IMR-90 (cell line): ENCODE data around the gene C1orf167. TPM values are rescaled to one million over a fixed set of nuclear protein-coding genes. Genes with fewer than 3 reads are reported as not detected.
A peak's percentile ranks its signal among the peaks of the same experiment; 100 is the strongest.

Experiments
- ATAC-seq: fragments of 200-7000 bp; cut with Tn5 transposase; 2 replicates; pipeline ENCODE4 v1.9.1; 2020; ENCODE audit warnings: low read depth, mild to moderate bottlenecking, moderate library complexity
- BruUV-seq: library from RNA; stranded (reverse); fragments of 400-500 nt; replicated peaks from 2 replicates; lab custom pipeline; 2021; lab: Mats Ljungman, UMichigan
- CTCF ChIA-PET: fragments of 300-600 bp; formaldehyde crosslinking; extraction: SDS; loops from one replicate; lab custom pipeline; 2021; ENCODE audit warnings: antibody characterized with exemption; lab: Yijun Ruan, JAX
- POLR2A ChIA-PET: fragments of 300-600 bp; sonication (Branson Sonifier 250); formaldehyde crosslinking; loops from one replicate; lab custom pipeline; 2022; ENCODE audit warnings: antibody characterized with exemption; ENCODE audit not compliant: unreplicated experiment; lab: Charles Lee
- DNase-seq: peaks from one replicate; pipeline ENCODE4 v3.0.0; 2013
- H2AFZ ChIP-seq: replicated peaks from 2 replicates; pipeline ENCODE3; 2013; ENCODE audit warnings: low read length, mild to moderate bottlenecking; ENCODE audit not compliant: poor library complexity
- H2AK5ac ChIP-seq: 2 replicates; pipeline ENCODE4 v1.6.1; 2013; ENCODE audit warnings: low read depth, low read length, inconsistent platforms
- H2AK9ac ChIP-seq: replicated peaks from 2 replicates; pipeline ENCODE3; 2013; ENCODE audit warnings: mild to moderate bottlenecking, low read depth, low read length, moderate library complexity; ENCODE audit not compliant: poor library complexity
- H2BK120ac ChIP-seq: 2 replicates; pipeline ENCODE4 v1.6.1; 2013; ENCODE audit warnings: low read depth, low read length, inconsistent platforms
- H2BK15ac ChIP-seq: 3 replicates; pipeline ENCODE4 v1.6.1; 2013; ENCODE audit warnings: low read depth, low read length, inconsistent platforms
- H2BK20ac ChIP-seq: 2 replicates; pipeline ENCODE4 v1.6.1; 2013; ENCODE audit warnings: low read depth, mild to moderate bottlenecking, inconsistent platforms, low read length, moderate library complexity
- H2BK5ac ChIP-seq: 2 replicates; pipeline ENCODE4 v1.6.1; 2013; ENCODE audit warnings: mild to moderate bottlenecking, low read depth, low read length, inconsistent platforms; ENCODE audit not compliant: poor library complexity, severe bottlenecking
- H3K14ac ChIP-seq: replicated peaks from 2 replicates; pipeline ENCODE4 v1.6.1; 2013; ENCODE audit warnings: low read depth, low read length, inconsistent platforms
- H3K18ac ChIP-seq: 2 replicates; pipeline ENCODE4 v1.6.1; 2013; ENCODE audit warnings: low read depth, low read length, control low read depth
- H3K23ac ChIP-seq: 2 replicates; pipeline ENCODE4 v1.6.1; 2013; ENCODE audit warnings: low read depth, low read length, inconsistent platforms
- H3K27ac ChIP-seq: 2 replicates; pipeline ENCODE4 v1.5.1; 2013; ENCODE audit warnings: mild to moderate bottlenecking, control low read depth, low read length; ENCODE audit not compliant: insufficient read depth
- H3K27me3 ChIP-seq: 2 replicates; pipeline ENCODE4 v1.6.1; 2013; ENCODE audit warnings: low read length; ENCODE audit not compliant: control insufficient read depth, insufficient read depth
- H3K36me3 ChIP-seq: 2 replicates; pipeline ENCODE4 v1.6.1; 2013; ENCODE audit warnings: low read length, mixed read lengths; ENCODE audit not compliant: control insufficient read depth, insufficient read depth
- H3K4ac ChIP-seq: 2 replicates; pipeline ENCODE4 v1.6.1; 2013; ENCODE audit warnings: low read depth, low read length, inconsistent platforms
- H3K4me1 ChIP-seq: 2 replicates; pipeline ENCODE4 v1.6.1; 2013; ENCODE audit warnings: low read length, mixed read lengths; ENCODE audit not compliant: control insufficient read depth, insufficient read depth
- H3K4me2 ChIP-seq: 2 replicates; pipeline ENCODE4 v1.6.1; 2013; ENCODE audit warnings: low read depth, mild to moderate bottlenecking, control low read depth, low read length, moderate library complexity
- H3K4me3 ChIP-seq: 2 replicates; pipeline ENCODE4 v1.5.1; 2013; ENCODE audit warnings: low read depth, mild to moderate bottlenecking, control low read depth, low read length, moderate library complexity; ENCODE audit not compliant: insufficient read depth
- H3K56ac ChIP-seq: 2 replicates; pipeline ENCODE4 v1.6.1; 2013; ENCODE audit warnings: low read length, inconsistent platforms; ENCODE audit not compliant: insufficient read depth; ENCODE audit errors: extremely low read depth
- H3K79me1 ChIP-seq, 2 experiments: 2 replicates each; pipeline ENCODE4 v1.6.1; 2013; ENCODE audit warnings: low read length in 2 of 2, inconsistent platforms in 1 of 2, low read depth in 1 of 2
- H3K9ac ChIP-seq: 2 replicates; pipeline ENCODE4 v1.6.1; 2013; ENCODE audit warnings: low read depth, low read length, control low read depth
- H3K9me1 ChIP-seq: 2 replicates; pipeline ENCODE4 v1.6.1; 2013; ENCODE audit warnings: low read length, inconsistent platforms; ENCODE audit not compliant: insufficient read depth
- H3K9me3 ChIP-seq: 2 replicates; pipeline ENCODE4 v1.6.1; 2013; ENCODE audit warnings: low read length; ENCODE audit not compliant: control insufficient read depth, insufficient read depth
- H4K20me1 ChIP-seq: 2 replicates; pipeline ENCODE4 v1.6.1; 2013; ENCODE audit warnings: low read length, inconsistent platforms; ENCODE audit not compliant: insufficient read depth
- H4K5ac ChIP-seq: 2 replicates; pipeline ENCODE4 v1.6.1; 2013; ENCODE audit warnings: mild to moderate bottlenecking, low read depth, low read length, control low read depth
- H4K8ac ChIP-seq, 2 experiments: 2 replicates each; pipeline ENCODE4 v1.6.1; 2013; ENCODE audit warnings: low read depth in 2 of 2, low read length in 2 of 2, control low read depth in 1 of 2, inconsistent platforms in 1 of 2
- H4K91ac ChIP-seq: 2 replicates; pipeline ENCODE4 v1.6.1; 2013; ENCODE audit warnings: low read depth, low read length, inconsistent platforms; ENCODE audit not compliant: insufficient read depth
- CEBPB ChIP-seq: IDR thresholded peaks from 2 replicates; pipeline ENCODE4 v1.6.1; 2012; ENCODE audit warnings: low read depth, low read length, improper control_type of control experiment
- MAZ ChIP-seq: IDR thresholded peaks from 2 replicates; pipeline ENCODE4 v1.6.1; 2012; ENCODE audit warnings: low read depth, mild to moderate bottlenecking, low read length, improper control_type of control experiment, moderate library complexity, borderline replicate concordance
- WGBS, 2 experiments: methylation state at CpG; one replicate each; pipeline versions ENCODE4 v1.1.5 to v1.1.7; 2013; ENCODE audit warnings: missing lambda C conversion rate in 2 of 2; ENCODE audit not compliant: insufficient read length in 1 of 2; ENCODE audit errors: extremely low coverage in 2 of 2; 5-methylcytosine and 5-hydroxymethylcytosine counted together
- dilution Hi-C: fragments of 300-500 bp; cut with HindIII; formaldehyde crosslinking; loops from one replicate; pipeline ENCODE4 v1.14.3; 2018; ENCODE audit warnings: low sequenced_read_pairs; ENCODE audit not compliant: unreplicated experiment
- in situ Hi-C: fragments of 300-500 bp; cut with MboI; formaldehyde crosslinking; loops from 3 replicates; pipeline ENCODE4 v1.14.3; 2019; ENCODE audit warnings: low sequenced_read_pairs, inconsistent platforms, mixed read lengths
- intact Hi-C: fragments of 100-400 bp; cut with micrococcal nuclease; formaldehyde crosslinking; loops from 2 replicates; pipeline ENCODE4 v1.10.0; 2022
- polyA plus RNA-seq, 3 experiments: library from polyadenylated mRNA; depleted of rRNA; stranded (reverse); fragments of >200 nt; gene quantifications; 2 replicates each; pipeline ENCODE4 v1.2.3, GENCODE V29; 2012; ENCODE audit warnings: low replicate concordance in 1 of 3
- total RNA-seq: library from RNA; depleted of rRNA; stranded (reverse); fragments of >200 nt; gene quantifications from 2 replicates; pipeline ENCODE4 v1.2.3, GENCODE V29; 2012
- TF ChIP-seq, protein P1 (sequence below): conservative IDR thresholded peaks from 2 replicates; pipeline ENCODE4 v1.5.1; 2012; ENCODE audit warnings: mild to moderate bottlenecking, low read depth, low read length, improper control_type of control experiment

The C1orf167 gene
- total and polyA plus RNA-seq, 2 of the 4 experiments (the other 2 are of a cell fraction) = under 0.01 to 0.15 TPM

GRCh38 chr1:11822091-11822490 is 60.1 kb downstream of the C1orf167 start:
- ATAC-seq = peak; percentile 87
- Histone ChIP-seq H2BK20ac (no peak overlapping the region), H2BK120ac (no peak overlapping the region), H3K9me3 (no peaks in the 10 kb centered on the region), H4K20me1 (0 out of 2 replicates have a peak, but pooled peaks cover 3% of the 10 kb centered on the region), H4K5ac (no peak overlapping the region), H3K14ac (no peak overlapping the region; the same call in 1 of the 2 replicates), H2BK15ac (no peak overlapping the region), H3K4ac (peak overlapping the region; percentile 59), H3K4me2 (no peak overlapping the region), H4K8ac (peak overlapping the region in 1 of 2 experiments; percentile 51; a peak in 2 of 4 replicates), H2BK5ac (peak overlapping the region; percentile 70), H2AFZ (no peak overlapping the region), H3K23ac (no peak overlapping the region; the same call in 1 of the 2 replicates), H4K91ac (no peak overlapping the region; the same call in 1 of the 2 replicates), H2AK9ac (no peak overlapping the region), H2AK5ac (peak overlapping the region; percentile 48; the same call in 1 of the 2 replicates), H3K4me1 (peaks cover 1% of the 10 kb centered on the region; the same call in 1 of the 2 replicates), H3K18ac (no peak overlapping the region), H3K79me1 (peaks cover 0 to 20% of the 10 kb centered on the region in 2 experiments; a peak in 3 of 4 replicates), H3K9me1 (peaks cover 11% of the 10 kb centered on the region), H3K27ac (peak overlapping the region; percentile 6; the same call in 1 of the 2 replicates), H3K27me3 (no peaks in the 10 kb centered on the region), H3K4me3 (no peak overlapping the region), H3K36me3 (peaks cover 50% of the 10 kb centered on the region), H3K9ac (no peak overlapping the region), H3K56ac (no peak overlapping the region; the same call in 1 of the 2 replicates)
- BruUV-seq = no TSS peak
- ChIA-PET CTCF (interaction anchor here (0.6 kb wide), 1 partner anchor 1937 kb away, joined by 3 read pairs; no protein-coding TSS in a partner anchor), POLR2A (interaction anchor here (0.6 kb wide), 1 partner anchor 764 kb away, joined by 3 read pairs; no protein-coding TSS in a partner anchor)
- TF ChIP-seq, protein P1, sequence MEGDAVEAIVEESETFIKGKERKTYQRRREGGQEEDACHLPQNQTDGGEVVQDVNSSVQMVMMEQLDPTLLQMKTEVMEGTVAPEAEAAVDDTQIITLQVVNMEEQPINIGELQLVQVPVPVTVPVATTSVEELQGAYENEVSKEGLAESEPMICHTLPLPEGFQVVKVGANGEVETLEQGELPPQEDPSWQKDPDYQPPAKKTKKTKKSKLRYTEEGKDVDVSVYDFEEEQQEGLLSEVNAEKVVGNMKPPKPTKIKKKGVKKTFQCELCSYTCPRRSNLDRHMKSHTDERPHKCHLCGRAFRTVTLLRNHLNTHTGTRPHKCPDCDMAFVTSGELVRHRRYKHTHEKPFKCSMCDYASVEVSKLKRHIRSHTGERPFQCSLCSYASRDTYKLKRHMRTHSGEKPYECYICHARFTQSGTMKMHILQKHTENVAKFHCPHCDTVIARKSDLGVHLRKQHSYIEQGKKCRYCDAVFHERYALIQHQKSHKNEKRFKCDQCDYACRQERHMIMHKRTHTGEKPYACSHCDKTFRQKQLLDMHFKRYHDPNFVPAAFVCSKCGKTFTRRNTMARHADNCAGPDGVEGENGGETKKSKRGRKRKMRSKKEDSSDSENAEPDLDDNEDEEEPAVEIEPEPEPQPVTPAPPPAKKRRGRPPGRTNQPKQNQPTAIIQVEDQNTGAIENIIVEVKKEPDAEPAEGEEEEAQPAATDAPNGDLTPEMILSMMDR = no peak
- no peak for TF ChIP-seq MAZ
- TF ChIP-seq CEBPB = peak; percentile 77
- WGBS, 2 experiments = 100% methylated on average over 1 of the region's 3 CpGs; no CpG with 5 or more reads in 1 of the 2 experiments
- intact Hi-C loops = no loop called here
- dilution Hi-C loops = no loop called here
- in situ Hi-C loops = no loop called here
- peak; percentile 68 for DNase-seq
